Hepatocyte (in vitro differentiated cells): ENCODE data around the gene SYNGAP1.

ENCODE experiments used
- CTCF ChIP-seq: fragments of 200-600 bp; sonication (generic); IDR thresholded peaks from 2 replicates; pipeline ENCODE4 v1.5.1; 2016; ENCODE audit warnings: antibody characterized with exemption, mild to moderate bottlenecking; ENCODE audit not compliant: poor library complexity
- EZH2 ChIP-seq: fragments of 200-600 bp; sonication (generic); IDR thresholded peaks from 2 replicates; pipeline ENCODE4 v1.6.1; 2016; ENCODE audit warnings: antibody characterized with exemption, mild to moderate bottlenecking, borderline replicate concordance
- EZH2phosphoT487 ChIP-seq: fragments of 200-600 bp; sonication (generic); IDR thresholded peaks from one replicate; pipeline ENCODE4 v1.6.1; 2018; ENCODE audit warnings: antibody characterized with exemption, mild to moderate bottlenecking, low read depth, moderate library complexity; ENCODE audit not compliant: unreplicated experiment, severe bottlenecking

- TF ChIP-seq CTCF (no peak), EZH2 (no peak), EZH2phosphoT487 (no peak)
Measured at GRCh38 chr6:33397541-33397940, 22.3 kb upstream of the SYNGAP1 start.
